CD4-positive, alpha-beta T cell treated with Interleukin-21 for 1 hour (primary cell): ENCODE data around the gene HCN2.
A peak's percentile ranks its signal among the peaks of the same experiment; 100 is the strongest.
"Not testable (repeated sequence)": the region's sequence is repeated elsewhere in the genome, so short reads cannot be mapped to it uniquely, and the experiment has no call there.

ENCODE experiments used
- DNase-seq: peaks from one replicate; pipeline ENCODE4 v3.0.0-alpha.2; 2020

Gene HCN2

GRCh38 chr19:572140-572742, 17.4 kb upstream of the HCN2 start, which contains the start of gene BSG:
Gene BSG, plus strand, starts transcription at chr19:572596. Its CDS starts 39 bp downstream, at chr19:572635.
- peak; percentile 98 for DNase-seq

- DNase-seq: no peak
Observed at GRCh38 chr19:572743-573518, 16.8 kb upstream of the HCN2 start.

- no peak for DNase-seq
Observed at GRCh38 chr19:573519-573825, 16.2 kb upstream of the HCN2 start.

GRCh38 chr19:574658-575526, 14.8 kb upstream of the HCN2 start:
- DNase-seq: no peak

GRCh38 chr19:575527-576506, 13.9 kb upstream of the HCN2 start:
- DNase-seq: no peak

GRCh38 chr19:576768-577438, 12.8 kb upstream of the HCN2 start:
- DNase-seq: no peak

GRCh38 chr19:577439-578392, 12.0 kb upstream of the HCN2 start:
- no peak for DNase-seq

GRCh38 chr19:579111-579841, 10.4 kb upstream of the HCN2 start:
- DNase-seq: no peak

GRCh38 chr19:579842-580155, 9.9 kb upstream of the HCN2 start:
- no peak for DNase-seq

GRCh38 chr19:580274-580835, 9.3 kb upstream of the HCN2 start:
- DNase-seq: no peak

GRCh38 chr19:581399-582111, 8.1 kb upstream of the HCN2 start:
- DNase-seq: no peak

GRCh38 chr19:582497-583197, 7.0 kb upstream of the HCN2 start:
- DNase-seq: no peak

- DNase-seq: no peak
Observed at GRCh38 chr19:583198-583967, 6.3 kb upstream of the HCN2 start.

- DNase-seq: no peak
Observed at GRCh38 chr19:583968-584239, 5.8 kb upstream of the HCN2 start.

- DNase-seq: peak; percentile 69
Observed at GRCh38 chr19:584240-585001, 5.3 kb upstream of the HCN2 start.

GRCh38 chr19:585146-585545, 4.5 kb upstream of the HCN2 start:
- DNase-seq: not testable (repeated sequence)

GRCh38 chr19:585551-586110, 4.0 kb upstream of the HCN2 start:
- no peak for DNase-seq
